Erythroblast (primary cell): Measurements from ENCODE around the gene NAT16.
"Not testable (repeated sequence)": the region's sequence is repeated elsewhere in the genome, so short reads cannot be mapped to it uniquely, and the experiment has no call there.

Source experiments
- DNase-seq, 2 experiments: peaks; one replicate each; lab custom pipeline; 2025; lab: John Stamatoyannopoulos, UW
- GATA1 ChIP-seq: IDR thresholded peaks from 2 replicates; pipeline ENCODE4 v1.6.1; 2011; ENCODE audit warnings: low read depth, mild to moderate bottlenecking, control low read depth, low read length, moderate library complexity
- POLR2A ChIP-seq: IDR thresholded peaks from 2 replicates; pipeline ENCODE4 v1.6.1; 2011; ENCODE audit warnings: mild to moderate bottlenecking, low read length

The NAT16 gene

DNA sequence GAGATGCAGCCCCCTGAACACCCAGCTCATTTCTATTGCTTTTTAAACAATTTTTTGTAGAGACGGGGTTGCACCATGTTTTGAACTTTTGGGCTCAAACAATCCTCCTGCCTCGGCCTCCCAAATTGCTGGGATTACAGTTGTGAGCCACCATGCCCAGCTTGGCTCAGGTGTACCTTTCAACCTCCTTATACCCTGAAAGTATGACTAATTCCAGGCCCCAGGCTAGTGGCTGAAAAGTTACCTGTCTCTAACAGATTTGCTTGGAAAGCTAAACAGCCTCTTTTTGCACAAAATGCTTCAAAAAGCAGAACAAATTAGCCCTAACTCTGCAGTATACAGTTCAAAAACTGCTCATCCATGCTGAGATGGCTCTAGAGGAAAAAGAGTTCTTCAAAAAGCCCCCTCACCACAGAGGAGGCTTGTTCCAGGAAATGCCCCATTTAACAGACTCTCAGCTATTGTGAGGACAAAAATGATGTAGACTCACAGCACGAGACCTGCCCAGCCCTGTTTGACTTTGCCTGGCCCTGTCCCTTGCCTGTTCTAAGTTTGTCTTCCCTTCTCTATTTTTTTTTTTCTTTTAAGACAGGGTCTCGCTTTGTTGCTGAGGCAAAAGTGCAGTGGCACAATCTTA lies 39.2 kb downstream of the NAT16 start:
- TF ChIP-seq POLR2A (no peak), GATA1 (no peak)
- no peak for DNase-seq

DNA sequence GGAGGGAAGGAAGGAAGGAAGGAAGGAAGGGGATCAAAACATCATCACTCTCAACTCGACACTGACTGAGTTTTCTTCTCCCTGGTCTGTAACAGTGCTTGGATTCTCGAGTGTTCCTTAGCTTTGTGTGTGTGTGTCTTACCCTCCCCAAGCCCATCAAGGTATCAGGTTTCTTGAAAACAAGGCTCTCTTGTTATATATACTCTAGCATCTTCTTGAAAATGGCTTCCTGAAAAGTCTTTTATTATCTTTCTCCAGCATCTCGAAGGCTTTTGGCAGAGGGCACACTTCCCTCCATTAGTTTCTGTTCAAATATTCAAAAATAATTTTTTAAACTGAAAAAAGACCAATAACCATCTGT lies 39.8 kb downstream of the NAT16 start:
- no peak for TF ChIP-seq GATA1
- no peak for TF ChIP-seq POLR2A
- DNase-seq = no peak

DNA sequence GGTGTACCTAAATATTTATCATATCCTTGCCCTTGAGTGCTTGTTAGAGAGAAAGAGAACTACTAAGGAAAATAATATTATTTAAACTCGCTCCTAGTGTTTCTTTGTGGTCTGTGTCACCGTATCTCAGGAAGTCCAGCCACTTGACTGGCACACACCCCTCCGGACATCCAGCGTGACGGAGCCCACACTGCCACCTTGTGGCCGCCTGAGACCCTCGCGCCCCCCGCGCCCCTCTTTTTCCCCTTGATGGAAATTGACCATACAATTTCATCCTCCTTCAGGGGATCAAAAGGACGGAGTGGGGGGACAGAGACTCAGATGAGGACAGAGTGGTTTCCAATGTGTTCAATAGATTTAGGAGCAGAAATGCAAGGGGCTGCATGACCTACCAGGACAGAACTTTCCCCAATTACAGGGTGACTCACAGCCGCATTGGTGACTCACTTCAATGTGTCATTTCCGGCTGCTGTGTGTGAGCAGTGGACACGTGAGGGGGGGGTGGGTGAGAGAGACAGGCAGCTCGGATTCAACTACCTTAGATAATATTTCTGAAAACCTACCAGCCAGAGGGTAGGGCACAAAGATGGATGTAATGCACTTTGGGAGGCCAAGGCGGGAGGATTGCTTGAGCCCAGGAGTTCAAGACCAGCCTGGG lies 41.8 kb downstream of the NAT16 start:
- peak; percentile 83 to 92 for DNase-seq
- TF ChIP-seq GATA1 (no peak), POLR2A (peak; percentile 55)

DNA sequence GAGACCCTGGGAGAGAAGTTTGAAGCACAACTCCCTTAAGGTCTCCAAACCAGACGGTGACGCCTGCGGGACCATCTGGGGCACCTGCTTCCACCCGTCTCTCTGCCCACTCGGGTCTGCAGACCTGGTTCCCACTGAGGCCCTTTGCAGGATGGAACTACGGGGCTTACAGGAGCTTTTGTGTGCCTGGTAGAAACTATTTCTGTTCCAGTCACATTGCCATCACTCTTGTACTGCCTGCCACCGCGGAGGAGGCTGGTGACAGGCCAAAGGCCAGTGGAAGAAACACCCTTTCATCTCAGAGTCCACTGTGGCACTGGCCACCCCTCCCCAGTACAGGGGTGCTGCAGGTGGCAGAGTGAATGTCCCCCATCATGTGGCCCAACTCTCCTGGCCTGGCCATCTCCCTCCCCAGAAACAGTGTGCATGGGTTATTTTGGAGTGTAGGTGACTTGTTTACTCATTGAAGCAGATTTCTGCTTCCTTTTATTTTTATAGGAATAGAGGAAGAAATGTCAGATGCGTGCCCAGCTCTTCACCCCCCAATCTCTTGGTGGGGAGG lies 42.4 kb downstream of the NAT16 start:
- no peak for DNase-seq

DNA sequence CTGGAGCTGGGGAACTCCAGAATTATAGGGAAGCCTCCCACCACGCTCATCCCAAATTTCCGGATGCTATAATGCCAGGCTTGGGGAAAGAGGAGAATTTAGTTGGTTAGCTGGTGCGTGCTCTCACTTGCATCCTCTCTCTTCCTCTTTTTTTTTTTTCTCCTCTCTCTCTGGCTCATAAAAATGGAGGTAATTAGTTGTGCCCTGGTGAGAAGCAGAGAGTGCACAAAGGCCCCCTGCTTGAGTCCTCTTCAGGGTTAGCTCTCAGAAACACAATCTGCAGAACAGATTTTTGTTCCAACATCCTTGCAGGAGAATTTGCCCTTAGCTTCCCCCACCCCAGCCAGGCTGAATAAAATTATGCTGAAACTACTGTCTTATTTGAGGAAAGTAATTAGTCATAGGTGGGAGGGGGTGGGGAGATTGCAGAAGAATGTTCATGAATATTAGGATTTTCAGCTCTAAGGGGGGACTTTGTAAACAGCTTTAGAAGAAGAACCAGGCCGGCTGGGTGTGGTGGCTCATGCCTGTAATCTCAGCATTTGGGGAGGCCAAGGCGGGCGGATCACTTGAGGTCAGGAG lies 45.6 kb downstream of the NAT16 start:
- DNase-seq = no peak
- TF ChIP-seq POLR2A = no peak
- TF ChIP-seq GATA1 = no peak

More for the DNA sequence above, 42.4 kb downstream of the NAT16 start:
- TF ChIP-seq GATA1 (no peak), POLR2A (no peak)

DNA sequence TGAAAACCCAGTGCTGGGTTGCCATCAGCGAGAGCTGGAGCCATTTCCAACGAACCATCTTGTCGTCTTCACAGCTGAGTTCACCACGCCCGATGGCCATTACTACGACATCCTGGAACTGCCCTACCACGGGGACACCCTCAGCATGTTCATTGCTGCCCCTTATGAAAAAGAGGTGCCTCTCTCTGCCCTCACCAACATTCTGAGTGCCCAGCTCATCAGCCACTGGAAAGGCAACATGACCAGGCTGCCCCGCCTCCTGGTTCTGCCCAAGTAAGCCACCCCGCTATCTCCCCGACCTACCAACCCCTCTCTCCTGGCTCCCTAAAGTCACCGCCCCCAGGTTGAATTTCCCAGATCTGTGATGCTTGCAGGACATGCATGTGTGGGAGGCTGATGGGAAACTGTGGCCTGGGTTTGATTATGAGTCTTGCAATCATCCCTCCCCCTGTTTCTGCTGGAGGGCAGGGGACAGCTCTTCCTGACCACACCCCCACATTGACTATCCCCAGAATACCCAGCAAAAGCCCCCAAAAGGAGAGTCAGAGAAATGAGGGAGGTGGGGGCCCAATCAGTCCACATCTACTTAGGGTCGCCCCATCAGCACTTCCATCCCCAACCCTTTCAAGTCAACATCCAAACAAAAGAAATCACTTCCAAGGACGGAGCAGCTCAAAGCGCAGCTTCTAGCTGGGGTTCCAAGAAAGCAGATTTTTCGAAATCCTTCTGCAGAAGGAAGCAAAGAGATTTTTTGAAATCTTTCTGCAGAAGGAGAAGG lies 46.3 kb downstream of the NAT16 start:
- DNase-seq = no peak
- no peak for TF ChIP-seq GATA1
- peak; percentile 52 for TF ChIP-seq POLR2A

DNA sequence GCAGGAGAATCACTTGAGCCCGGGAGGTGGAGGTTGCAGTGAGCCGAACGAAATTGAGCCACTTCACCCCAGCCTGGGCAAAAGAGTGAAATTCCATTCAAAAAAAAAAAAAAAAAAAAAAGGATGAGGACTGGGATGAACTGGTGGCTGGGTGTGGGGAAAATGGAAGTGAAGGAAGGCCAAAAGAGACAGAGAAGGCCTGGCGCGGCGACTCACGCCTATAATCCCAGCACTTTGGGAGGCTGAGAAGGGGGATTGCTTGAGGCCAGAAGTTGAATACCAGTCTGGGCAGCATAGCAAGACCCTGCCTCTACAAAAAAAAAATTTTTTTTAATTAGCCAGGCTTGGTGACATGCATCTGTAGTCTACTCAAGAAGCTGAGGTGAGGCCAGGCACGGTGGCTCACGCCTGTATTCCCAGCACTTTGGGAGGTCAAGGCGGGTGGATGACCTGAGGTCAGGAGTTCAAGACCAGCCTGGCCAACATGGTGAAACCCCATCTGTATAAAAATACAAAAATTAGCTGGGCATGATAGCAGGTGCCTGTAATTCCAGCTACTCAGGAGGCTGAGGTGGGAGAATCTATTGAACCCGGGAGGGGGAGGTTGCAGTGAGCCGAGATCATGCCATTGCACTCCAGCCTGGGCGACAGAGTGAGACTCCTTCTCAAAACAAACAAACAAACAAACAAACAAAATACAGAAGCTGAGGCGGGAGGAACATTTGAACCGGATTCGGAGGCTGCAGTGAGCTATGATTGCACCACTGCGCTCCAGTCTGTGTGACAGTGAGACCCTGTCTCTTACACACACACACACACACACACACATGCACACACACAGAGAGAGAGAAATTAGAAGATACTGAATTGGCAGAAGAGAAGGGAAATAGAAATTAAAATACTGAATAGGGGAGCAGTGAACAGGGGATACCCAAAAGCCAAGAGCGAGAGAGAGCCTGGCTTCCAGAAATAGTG lies 47.2 kb downstream of the NAT16 start:
- not testable (repeated sequence) for DNase-seq

DNA sequence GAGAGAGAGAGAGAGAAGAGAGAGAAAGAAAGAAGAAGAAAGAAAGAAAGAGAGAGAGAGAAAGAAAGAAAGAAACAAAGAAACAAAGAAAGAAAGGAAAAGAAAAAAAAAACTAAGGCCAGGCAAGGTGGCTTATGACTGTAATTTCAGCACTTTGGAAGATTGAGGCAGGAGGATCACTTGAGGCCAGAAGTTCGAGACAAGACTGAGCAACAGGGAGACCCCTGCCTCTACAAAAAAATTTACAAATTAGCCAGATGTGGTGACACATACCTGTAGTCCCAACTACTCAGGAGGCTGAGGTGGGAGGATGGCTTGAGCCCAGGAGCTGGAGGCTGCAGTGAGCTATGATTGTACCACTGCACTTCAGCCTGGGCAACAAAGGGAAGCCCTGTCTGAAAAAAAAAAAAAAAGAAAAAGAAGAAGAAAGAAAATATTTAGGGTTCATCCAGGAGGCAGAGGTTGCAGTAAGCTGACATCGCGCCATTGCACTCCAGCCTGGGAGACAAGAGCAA lies 50.4 kb downstream of the NAT16 start:
- no peak for TF ChIP-seq POLR2A
- no peak for TF ChIP-seq GATA1
- DNase-seq = no peak

- no peak for DNase-seq
- peak; percentile 33 for TF ChIP-seq POLR2A
- no peak for TF ChIP-seq GATA1
These were observed 51.9 kb downstream of the NAT16 start for GRCh38 chr7:101128040-101128834.

- no peak for DNase-seq
- TF ChIP-seq POLR2A = no peak
- TF ChIP-seq GATA1 = no peak
These were observed 52.5 kb downstream of the NAT16 start for GRCh38 chr7:101127460-101128039.

DNA sequence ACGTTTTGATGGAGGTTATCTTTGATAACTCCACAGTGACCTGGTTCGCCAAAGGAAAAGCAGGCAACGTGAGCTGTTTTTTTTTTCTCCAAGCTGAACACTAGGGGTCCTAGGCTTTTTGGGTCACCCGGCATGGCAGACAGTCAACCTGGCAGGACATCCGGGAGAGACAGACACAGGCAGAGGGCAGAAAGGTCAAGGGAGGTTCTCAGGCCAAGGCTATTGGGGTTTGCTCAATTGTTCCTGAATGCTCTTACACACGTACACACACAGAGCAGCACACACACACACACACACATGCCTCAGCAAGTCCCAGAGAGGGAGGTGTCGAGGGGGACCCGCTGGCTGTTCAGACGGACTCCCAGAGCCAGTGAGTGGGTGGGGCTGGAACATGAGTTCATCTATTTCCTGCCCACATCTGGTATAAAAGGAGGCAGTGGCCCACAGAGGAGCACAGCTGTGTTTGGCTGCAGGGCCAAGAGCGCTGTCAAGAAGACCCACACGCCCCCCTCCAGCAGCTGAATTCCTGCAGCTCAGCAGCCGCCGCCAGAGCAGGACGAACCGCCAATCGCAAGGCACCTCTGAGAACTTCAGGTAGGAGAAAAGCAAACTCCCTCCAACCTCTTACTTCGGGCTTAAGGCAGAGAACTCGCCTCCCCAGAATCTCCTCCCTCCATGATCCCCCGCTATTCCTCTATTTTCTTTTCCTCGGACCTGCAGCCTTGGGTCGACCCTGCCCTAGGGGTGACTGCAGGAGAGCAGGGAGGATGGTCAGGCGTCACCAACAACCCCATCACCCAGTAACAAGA lies 53.2 kb downstream of the NAT16 start, which contains the start of gene SERPINE1:
Gene SERPINE1, plus strand, starts transcription at position 454 of the 809 bp plus-strand sequence. CDS start 1,290 bp downstream, outside the sequence.
- peak; percentile 46 to 57 for DNase-seq
- TF ChIP-seq POLR2A (peak; percentile 95), GATA1 (no peak)
